ENCODE measurements around the gene C5orf58. TPM values are rescaled to one million over a fixed set of nuclear protein-coding genes. Genes with fewer than 3 reads are reported as not detected.

C5orf58 gene
- total RNA-seq, 2 donors from 2014 or later, result not detected

- no peak for TF ChIP-seq CTCF (IDR thresholded peaks at IDR 0.05)
- no peak for DNase-seq
- no peaks in the 10 kb centered on the region for H3K27me3 ChIP-seq
- no peaks in the 10 kb centered on the region for H3K9me3 ChIP-seq
- no peak overlapping the region for H3K27ac ChIP-seq
- H3K4me1 ChIP-seq, result no peaks in the 10 kb centered on the region
- no peaks in the 10 kb centered on the region for H3K36me3 ChIP-seq
- intact Hi-C loops (cut with DNase I), result no loop called here
- no peak overlapping the region for H3K9ac ChIP-seq (ENCODE audit: low read depth in 2 of 2, low read length in 2 of 2)
- H3K4me3 ChIP-seq, result no peak overlapping the region
These were observed 18.7 kb downstream of the C5orf58 start for GRCh38 chr5:170251462-170251861.

- H3K27me3 ChIP-seq, result no peaks in the 10 kb centered on the region
- TF ChIP-seq CTCF (IDR thresholded peaks at IDR 0.05), result no peak
- no peak overlapping the region for H3K9ac ChIP-seq (ENCODE audit: low read depth in 2 of 2, low read length in 2 of 2)
- H3K4me1 ChIP-seq, result no peaks in the 10 kb centered on the region
- intact Hi-C loops (cut with DNase I), result no loop called here
- H3K36me3 ChIP-seq, result no peaks in the 10 kb centered on the region
- no peak overlapping the region for H3K4me3 ChIP-seq
- no peaks in the 10 kb centered on the region for H3K9me3 ChIP-seq
- H3K27ac ChIP-seq, result no peak overlapping the region
- DNase-seq, result no peak
These were observed 19.3 kb downstream of the C5orf58 start for GRCh38 chr5:170252109-170252508.

GRCh38 chr5:170252720-170253350, 20.1 kb downstream of the C5orf58 start:
- intact Hi-C loops (cut with DNase I), result no loop called here
- no peaks in the 10 kb centered on the region for H3K36me3 ChIP-seq
- no peak overlapping the region for H3K27ac ChIP-seq

GRCh38 chr5:170254056-170254455, 21.3 kb downstream of the C5orf58 start:
- Histone ChIP-seq H3K36me3 (no peaks in the 10 kb centered on the region), H3K4me3 (no peak overlapping the region), H3K27me3 (no peaks in the 10 kb centered on the region), H3K9me3 (no peaks in the 10 kb centered on the region), H3K27ac (no peak overlapping the region), H3K4me1 (no peaks in the 10 kb centered on the region), H3K9ac (ENCODE audit: low read depth in 2 of 2, low read length in 2 of 2) (no peak overlapping the region)
- intact Hi-C loops (cut with DNase I), result no loop called here
- no peak for DNase-seq
- TF ChIP-seq CTCF (IDR thresholded peaks at IDR 0.05), result no peak

More at GRCh38 chr5:170252720-170253350, 20.1 kb downstream of the C5orf58 start:
- Histone ChIP-seq H3K4me3 (no peak overlapping the region), H3K9me3 (no peaks in the 10 kb centered on the region), H3K4me1 (no peaks in the 10 kb centered on the region), H3K9ac (ENCODE audit: low read depth in 2 of 2, low read length in 2 of 2) (no peak overlapping the region), H3K27me3 (no peaks in the 10 kb centered on the region)
- no peak for DNase-seq
- TF ChIP-seq CTCF (IDR thresholded peaks at IDR 0.05), result no peak

- intact Hi-C loops (cut with DNase I), result no loop called here
- no peak overlapping the region for H3K4me3 ChIP-seq
- no peak for DNase-seq
- no peak overlapping the region for H3K9ac ChIP-seq (ENCODE audit: low read depth in 2 of 2, low read length in 2 of 2)
- TF ChIP-seq CTCF (IDR thresholded peaks at IDR 0.05), result no peak
- H3K4me1 ChIP-seq, result no peaks in the 10 kb centered on the region
- no peaks in the 10 kb centered on the region for H3K27me3 ChIP-seq
- H3K27ac ChIP-seq, result no peak overlapping the region
- no peaks in the 10 kb centered on the region for H3K9me3 ChIP-seq
- H3K36me3 ChIP-seq, result no peaks in the 10 kb centered on the region
These were observed 23.8 kb downstream of the C5orf58 start for GRCh38 chr5:170256571-170256970.

All from colonic mucosa (tissue), 4 donors.